GM06990 (cell line): Measurements from ENCODE around the gene PALLD.

Source experiments
- DNase-seq: peaks from one replicate; pipeline ENCODE4 v3.0.0-alpha.2; 2011; ENCODE audit not compliant: insufficient read length; ENCODE audit errors: extremely low read depth
- H3K27me3 ChIP-seq: replicated peaks from 2 replicates; pipeline ENCODE4 v1.6.0; 2011; ENCODE audit warnings: low read length; ENCODE audit not compliant: control insufficient read depth, insufficient read depth
- H3K36me3 ChIP-seq: 2 replicates; pipeline ENCODE4 v1.5.1; 2011; ENCODE audit warnings: low read length; ENCODE audit not compliant: control insufficient read depth, insufficient read depth
- H3K4me3 ChIP-seq: replicated peaks from 2 replicates; pipeline ENCODE4 v1.5.1; 2011; ENCODE audit warnings: low read depth, mild to moderate bottlenecking, control low read depth, low read length
- TF ChIP-seq, protein P1 (sequence below): IDR thresholded peaks from 2 replicates; pipeline ENCODE4 v1.5.1; 2011; ENCODE audit warnings: low read length, control low read depth, mild to moderate bottlenecking, inconsistent platforms; ENCODE audit not compliant: insufficient read depth, poor library complexity, severe bottlenecking

The PALLD gene

GRCh38 chr4:168683595-168683994 is 186.7 kb downstream of the PALLD start:
- DNase-seq = no peak
- H3K4me3 ChIP-seq = no peak overlapping the region
- no peaks in the 10 kb centered on the region for H3K36me3 ChIP-seq
- H3K27me3 ChIP-seq = no peaks in the 10 kb centered on the region
- TF ChIP-seq, protein P1, sequence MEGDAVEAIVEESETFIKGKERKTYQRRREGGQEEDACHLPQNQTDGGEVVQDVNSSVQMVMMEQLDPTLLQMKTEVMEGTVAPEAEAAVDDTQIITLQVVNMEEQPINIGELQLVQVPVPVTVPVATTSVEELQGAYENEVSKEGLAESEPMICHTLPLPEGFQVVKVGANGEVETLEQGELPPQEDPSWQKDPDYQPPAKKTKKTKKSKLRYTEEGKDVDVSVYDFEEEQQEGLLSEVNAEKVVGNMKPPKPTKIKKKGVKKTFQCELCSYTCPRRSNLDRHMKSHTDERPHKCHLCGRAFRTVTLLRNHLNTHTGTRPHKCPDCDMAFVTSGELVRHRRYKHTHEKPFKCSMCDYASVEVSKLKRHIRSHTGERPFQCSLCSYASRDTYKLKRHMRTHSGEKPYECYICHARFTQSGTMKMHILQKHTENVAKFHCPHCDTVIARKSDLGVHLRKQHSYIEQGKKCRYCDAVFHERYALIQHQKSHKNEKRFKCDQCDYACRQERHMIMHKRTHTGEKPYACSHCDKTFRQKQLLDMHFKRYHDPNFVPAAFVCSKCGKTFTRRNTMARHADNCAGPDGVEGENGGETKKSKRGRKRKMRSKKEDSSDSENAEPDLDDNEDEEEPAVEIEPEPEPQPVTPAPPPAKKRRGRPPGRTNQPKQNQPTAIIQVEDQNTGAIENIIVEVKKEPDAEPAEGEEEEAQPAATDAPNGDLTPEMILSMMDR = no peak

GRCh38 chr4:168685136-168685809 is 188.4 kb downstream of the PALLD start:
- TF ChIP-seq, protein P1 = no peak
- Histone ChIP-seq H3K27me3 (no peaks in the 10 kb centered on the region), H3K4me3 (no peak overlapping the region), H3K36me3 (no peaks in the 10 kb centered on the region)
- no peak for DNase-seq

GRCh38 chr4:168688584-168688983 is 191.7 kb downstream of the PALLD start:
- Histone ChIP-seq H3K36me3 (no peaks in the 10 kb centered on the region), H3K27me3 (no peaks in the 10 kb centered on the region), H3K4me3 (no peak overlapping the region)
- no peak for DNase-seq
- TF ChIP-seq, protein P1 = no peak

DNA sequence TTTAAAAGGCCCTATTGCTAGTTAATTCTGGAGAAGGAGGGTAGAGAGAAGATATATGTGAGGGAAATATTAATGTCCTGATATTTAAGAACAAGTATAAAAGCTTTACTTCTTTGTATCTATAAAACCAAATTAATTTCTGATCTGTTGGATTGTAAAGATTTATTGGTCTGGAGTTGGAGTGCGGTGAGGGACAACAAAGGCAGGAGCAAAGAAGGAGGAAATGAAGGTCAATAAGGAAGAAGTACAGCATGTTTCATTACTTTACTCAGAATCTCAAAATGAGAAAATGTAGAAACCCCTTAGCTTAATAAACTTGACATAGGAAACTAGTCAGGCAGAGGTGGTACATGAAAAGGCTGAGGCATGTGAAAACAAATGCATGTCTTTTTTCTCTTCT is 192.9 kb downstream of the PALLD start:
- DNase-seq = no peak
- TF ChIP-seq, protein P1 = no peak
- Histone ChIP-seq H3K4me3 (no peak overlapping the region), H3K36me3 (no peaks in the 10 kb centered on the region), H3K27me3 (no peaks in the 10 kb centered on the region)

GRCh38 chr4:168690199-168690598 is 193.3 kb downstream of the PALLD start:
- Histone ChIP-seq H3K4me3 (no peak overlapping the region), H3K27me3 (no peaks in the 10 kb centered on the region), H3K36me3 (no peaks in the 10 kb centered on the region)
- TF ChIP-seq, protein P1 = no peak
- DNase-seq = no peak
